ENCODE measurements around the gene SCN4B.

- TF ChIP-seq CTCF (optimal IDR thresholded peaks at IDR 0.05 in 1 of 3, IDR thresholded peaks at IDR 0.05 in 1 of 3, conservative IDR thresholded peaks at IDR 0.05 in 1 of 3; ENCODE audit: extremely low read depth in 1 of 3, insufficient read depth in 2 of 3, low read length in 3 of 3) = no peak
- no peak for TF ChIP-seq EZH2 (IDR thresholded peaks at IDR 0.05; ENCODE audit: low read length)
Measured at GRCh38 chr11:118161786-118162185, 9.2 kb upstream of the SCN4B start.
